Stimulated activated CD4-positive, alpha-beta T cell treated with anti-CD3 and anti-CD28 coated beads, Interleukin-4, amount 100 ng/mL, for 48 hours (primary cell): ENCODE data around the gene MDFIC2.
"Not testable (repeated sequence)": the region's sequence is repeated elsewhere in the genome, so short reads cannot be mapped to it uniquely, and the experiment has no call there.

Source experiments
- DNase-seq, 2 donors: peaks; one replicate each; pipeline ENCODE4 v3.0.0-alpha.2; 2020; ENCODE audit warnings: low read depth in 2 of 2

The MDFIC2 gene

GRCh38 chr3:70312336-70312735, at the start of gene MDFIC2:
Gene MDFIC2, minus strand, starts transcription at chr3:70312638. Its CDS starts 665 bp downstream, at chr3:70311973.
- no peak for DNase-seq

GRCh38 chr3:70360979-70361760, 48.7 kb upstream of the MDFIC2 start:
- DNase-seq: no peak

GRCh38 chr3:70359711-70360110, 47.3 kb upstream of the MDFIC2 start:
- no peak for DNase-seq

GRCh38 chr3:70358978-70359580, 46.6 kb upstream of the MDFIC2 start:
- DNase-seq: no peak

- DNase-seq: no peak
Observed at GRCh38 chr3:70352215-70352614, 39.8 kb upstream of the MDFIC2 start.

- no peak for DNase-seq
Observed at GRCh38 chr3:70342149-70342548, 29.7 kb upstream of the MDFIC2 start.

- not testable (repeated sequence) for DNase-seq
Observed at GRCh38 chr3:70336885-70337284, 24.4 kb upstream of the MDFIC2 start.

GRCh38 chr3:70333080-70333479, 20.6 kb upstream of the MDFIC2 start:
- DNase-seq: no peak

- no peak for DNase-seq
Observed at GRCh38 chr3:70315021-70315420, 2.6 kb upstream of the MDFIC2 start.

GRCh38 chr3:70310809-70311208, 1.6 kb downstream of the MDFIC2 start:
- DNase-seq: no peak

- DNase-seq: no peak
Observed at GRCh38 chr3:70309591-70309990, 2.8 kb downstream of the MDFIC2 start.

GRCh38 chr3:70308760-70309159, 3.7 kb downstream of the MDFIC2 start:
- DNase-seq: no peak

- DNase-seq: no peak
Observed at GRCh38 chr3:70306736-70307135, 5.7 kb downstream of the MDFIC2 start.

GRCh38 chr3:70298385-70298784, 14.1 kb downstream of the MDFIC2 start:
- DNase-seq: no peak

- DNase-seq: no peak
Observed at GRCh38 chr3:70291097-70291482, 21.3 kb downstream of the MDFIC2 start.

- DNase-seq: not testable (repeated sequence)
Observed at GRCh38 chr3:70290431-70291096, 21.9 kb downstream of the MDFIC2 start.

GRCh38 chr3:70281663-70282062, 30.8 kb downstream of the MDFIC2 start:
- no peak for DNase-seq

- DNase-seq: no peak
Observed at GRCh38 chr3:70277304-70277703, 35.1 kb downstream of the MDFIC2 start.

GRCh38 chr3:70276901-70277300, 35.5 kb downstream of the MDFIC2 start:
- DNase-seq: no peak

GRCh38 chr3:70273492-70273891, 38.9 kb downstream of the MDFIC2 start:
- no peak for DNase-seq

- DNase-seq: no peak
Observed at GRCh38 chr3:70272798-70273197, 39.6 kb downstream of the MDFIC2 start.

- DNase-seq: no peak
Observed at GRCh38 chr3:70264122-70264780, 48.2 kb downstream of the MDFIC2 start.
